Effector memory CD4-positive, alpha-beta T cell (primary cell): ENCODE data around the gene VRK1.

Experiments used
- DNase-seq, 3 donors: peaks; one replicate each; pipeline ENCODE4 v3.0.0-alpha.2; 2020
- H3K27ac ChIP-seq: 2 replicates; pipeline ENCODE4 v1.7.0; 2013; ENCODE audit warnings: mild to moderate bottlenecking, low read length, moderate library complexity; ENCODE audit not compliant: insufficient read depth, poor library complexity, severe bottlenecking
- H3K27me3 ChIP-seq: replicated peaks from 2 replicates; pipeline ENCODE4 v1.7.0; 2013; ENCODE audit warnings: mild to moderate bottlenecking, low read length; ENCODE audit not compliant: insufficient read depth, control insufficient read depth, poor library complexity, severe bottlenecking
- H3K36me3 ChIP-seq: 2 replicates; pipeline ENCODE4 v1.7.0; 2013; ENCODE audit warnings: mild to moderate bottlenecking, low read length, moderate library complexity; ENCODE audit not compliant: control insufficient read depth, insufficient read depth
- H3K4me1 ChIP-seq: 2 replicates; pipeline ENCODE4 v1.7.0; 2013; ENCODE audit warnings: low read length, mild to moderate bottlenecking; ENCODE audit not compliant: control insufficient read depth, insufficient read depth, poor library complexity, severe bottlenecking
- H3K4me3 ChIP-seq: 2 replicates; pipeline ENCODE4 v1.7.0; 2013; ENCODE audit warnings: low read length, low read depth, mild to moderate bottlenecking; ENCODE audit not compliant: insufficient read depth, poor library complexity, severe bottlenecking
- H3K9me3 ChIP-seq: 2 replicates; pipeline ENCODE4 v1.7.0; 2013; ENCODE audit warnings: mild to moderate bottlenecking, low read length, moderate library complexity; ENCODE audit not compliant: control insufficient read depth

Gene VRK1

DNA sequence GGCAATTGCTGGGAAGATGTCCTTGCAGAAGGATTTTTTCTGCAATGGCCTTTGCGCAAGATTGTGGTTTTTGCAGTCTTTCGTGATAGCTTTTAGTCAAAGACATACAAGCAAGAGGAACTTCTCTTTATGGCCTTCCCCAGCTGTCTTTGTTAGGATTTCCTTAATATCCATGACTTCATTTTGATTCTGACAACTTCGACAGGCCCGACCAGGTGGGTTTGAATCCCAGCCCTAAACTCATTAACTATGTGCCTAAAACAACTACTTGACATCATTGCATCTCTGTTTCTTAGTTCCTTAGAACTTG is 13.3 kb upstream of the VRK1 start:
- DNase-seq, result no peak
- Histone ChIP-seq H3K4me3 (no peak overlapping the region), H3K36me3 (no peaks in the 10 kb centered on the region), H3K4me1 (no peaks in the 10 kb centered on the region), H3K9me3 (no peaks in the 10 kb centered on the region), H3K27me3 (no peaks in the 10 kb centered on the region), H3K27ac (no peak overlapping the region)

DNA sequence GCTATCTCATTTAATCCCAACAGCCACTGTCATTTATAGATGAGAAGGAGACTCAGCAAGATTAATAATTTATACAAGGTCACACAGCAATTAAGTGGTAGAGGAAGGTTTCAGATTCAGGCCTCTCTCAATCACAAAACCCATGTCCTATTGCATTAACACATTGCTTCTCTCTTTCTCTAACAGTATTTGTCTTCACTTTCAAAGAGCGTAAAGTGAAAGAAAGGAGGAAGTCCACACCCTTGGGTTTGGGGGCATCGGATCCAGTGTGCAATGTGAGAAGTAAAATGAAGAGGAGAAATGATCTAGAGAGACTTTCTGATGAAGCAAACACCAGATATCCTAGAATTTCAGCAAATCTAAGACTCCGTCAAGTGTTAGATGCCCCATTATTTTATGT is 7.0 kb upstream of the VRK1 start:
- no peaks in the 10 kb centered on the region for H3K9me3 ChIP-seq
- no peaks in the 10 kb centered on the region for H3K27me3 ChIP-seq
- no peak overlapping the region for H3K4me3 ChIP-seq
- H3K36me3 ChIP-seq, result no peaks in the 10 kb centered on the region
- H3K4me1 ChIP-seq, result no peaks in the 10 kb centered on the region
- DNase-seq, result no peak
- no peak overlapping the region for H3K27ac ChIP-seq

DNA sequence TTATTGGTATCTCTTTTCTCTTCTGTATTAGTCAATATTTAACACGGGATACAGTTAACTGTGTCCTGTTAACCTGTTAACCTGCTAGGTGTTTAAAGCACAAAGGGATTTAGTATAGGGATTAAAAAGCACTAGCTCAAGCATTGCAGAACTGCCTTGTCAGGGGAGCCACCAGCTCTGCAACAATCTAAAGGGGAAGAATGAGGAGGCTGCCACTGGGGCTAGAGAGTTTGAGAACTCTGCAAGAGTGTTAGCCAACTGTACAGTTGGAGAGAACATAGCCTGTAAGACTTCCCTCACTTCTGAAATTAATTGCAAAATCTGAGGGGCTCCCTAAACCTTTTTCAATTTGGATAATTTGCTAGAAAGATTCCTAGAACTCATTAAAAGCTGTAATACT is 6.5 kb upstream of the VRK1 start:
- Histone ChIP-seq H3K27me3 (no peaks in the 10 kb centered on the region), H3K36me3 (no peaks in the 10 kb centered on the region), H3K4me1 (no peaks in the 10 kb centered on the region), H3K9me3 (no peaks in the 10 kb centered on the region), H3K4me3 (no peak overlapping the region), H3K27ac (no peak overlapping the region)
- DNase-seq, result no peak

DNA sequence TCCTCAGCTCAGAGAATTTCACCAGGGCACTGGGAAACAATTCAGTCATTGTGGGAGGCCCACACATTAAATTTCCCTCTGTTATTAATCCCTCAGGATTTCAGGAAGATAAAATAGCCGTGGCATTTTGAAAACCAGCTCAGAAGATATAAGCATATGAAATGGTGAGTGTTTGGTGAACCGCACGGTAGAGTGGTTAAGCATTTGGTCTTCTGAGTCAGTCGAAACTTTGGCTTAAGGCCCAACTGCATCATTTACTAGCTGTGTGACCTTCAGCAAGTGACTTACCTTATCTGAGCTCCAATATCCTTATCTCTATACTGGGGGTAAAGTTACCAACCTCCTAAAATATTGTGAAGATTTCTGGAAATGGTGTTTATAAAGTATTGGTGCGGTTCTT is 5.2 kb upstream of the VRK1 start:
- Histone ChIP-seq H3K27ac (no peak overlapping the region), H3K9me3 (no peaks in the 10 kb centered on the region), H3K27me3 (no peaks in the 10 kb centered on the region), H3K4me1 (no peaks in the 10 kb centered on the region), H3K4me3 (no peak overlapping the region), H3K36me3 (no peaks in the 10 kb centered on the region)
- no peak for DNase-seq

DNA sequence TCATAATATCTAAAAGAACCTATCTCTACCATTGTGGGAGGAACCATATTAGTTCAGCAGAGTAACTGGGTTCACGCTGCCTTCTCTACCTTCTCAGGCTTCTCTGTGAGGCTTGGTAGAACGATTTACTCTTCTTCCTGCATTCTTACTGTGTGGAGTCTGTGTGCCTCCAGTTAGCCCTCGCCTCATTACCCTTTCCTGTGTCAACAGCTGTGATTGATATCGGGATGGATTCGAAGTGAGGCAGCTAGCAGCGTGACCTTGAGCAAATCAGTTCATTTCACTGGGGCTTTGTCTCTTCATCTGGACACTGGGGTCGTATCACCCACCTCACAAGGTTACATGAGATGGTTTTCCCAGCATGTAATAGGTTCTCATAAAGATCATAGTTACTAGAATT is 4.6 kb upstream of the VRK1 start:
- H3K27ac ChIP-seq, result no peak overlapping the region
- H3K27me3 ChIP-seq, result no peaks in the 10 kb centered on the region
- H3K9me3 ChIP-seq, result no peaks in the 10 kb centered on the region
- DNase-seq, result no peak
- no peaks in the 10 kb centered on the region for H3K4me1 ChIP-seq
- H3K4me3 ChIP-seq, result no peak overlapping the region
- no peaks in the 10 kb centered on the region for H3K36me3 ChIP-seq

DNA sequence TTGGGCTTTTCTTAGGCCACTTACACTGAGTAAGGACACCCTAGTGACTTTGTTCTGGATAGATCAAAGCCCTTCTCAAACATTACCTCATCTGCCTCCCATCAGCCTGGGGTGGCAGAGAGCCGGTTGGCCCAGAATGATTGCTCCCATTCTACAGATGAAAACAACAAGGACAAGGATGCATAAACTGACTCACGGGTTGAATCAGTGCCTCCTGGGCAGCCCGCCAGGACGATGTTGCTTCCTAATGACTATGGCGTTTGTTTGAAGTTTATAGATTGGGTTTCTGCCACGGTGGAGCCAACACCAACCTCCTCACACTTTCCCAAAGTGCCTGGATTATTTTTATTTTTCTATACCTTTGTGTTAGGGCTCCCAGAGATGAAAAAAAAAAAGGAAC is 3.6 kb upstream of the VRK1 start:
- no peak overlapping the region for H3K27ac ChIP-seq
- H3K4me1 ChIP-seq, result no peaks in the 10 kb centered on the region
- no peaks in the 10 kb centered on the region for H3K9me3 ChIP-seq
- H3K27me3 ChIP-seq, result no peaks in the 10 kb centered on the region
- H3K4me3 ChIP-seq, result no peak overlapping the region
- no peaks in the 10 kb centered on the region for H3K36me3 ChIP-seq
- no peak for DNase-seq

DNA sequence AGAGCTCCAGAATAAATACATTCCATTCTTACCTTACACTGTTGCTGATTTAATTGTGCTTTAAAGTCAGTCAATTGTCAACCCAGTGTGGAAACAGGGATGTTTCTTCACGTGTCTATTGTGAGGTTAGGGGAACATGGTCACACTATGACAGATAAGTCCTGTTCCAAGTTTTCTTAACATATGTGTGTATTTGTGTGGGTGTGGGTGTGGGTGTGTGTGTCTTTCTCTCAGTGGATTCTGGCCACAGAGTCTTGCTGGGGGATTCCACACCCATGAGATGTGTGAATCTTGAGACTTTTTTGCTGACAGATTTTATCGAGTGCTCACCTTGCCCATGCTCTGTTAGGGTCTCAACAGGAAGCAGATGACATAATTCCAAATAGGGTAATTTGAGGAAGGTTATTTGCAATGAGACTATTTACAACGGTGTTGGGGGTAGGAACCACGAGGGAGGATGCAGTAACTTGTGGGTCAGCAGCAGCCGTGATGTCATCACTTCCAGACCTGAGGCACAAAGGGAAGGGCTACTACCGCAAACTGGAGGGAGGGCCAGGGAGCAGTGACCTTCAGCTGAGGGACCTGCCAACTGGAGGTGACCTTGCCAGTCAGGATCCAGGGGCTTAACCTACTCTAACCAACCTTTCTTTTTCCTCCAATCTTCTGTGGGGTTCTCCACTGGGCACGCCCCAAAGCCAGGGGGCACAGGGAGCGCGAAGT is 1.9 kb upstream of the VRK1 start:
- no peaks in the 10 kb centered on the region for H3K36me3 ChIP-seq
- no peak overlapping the region for H3K4me3 ChIP-seq
- DNase-seq, result no peak
- no peak overlapping the region for H3K27ac ChIP-seq
- H3K4me1 ChIP-seq, result no peaks in the 10 kb centered on the region
- no peaks in the 10 kb centered on the region for H3K9me3 ChIP-seq
- no peaks in the 10 kb centered on the region for H3K27me3 ChIP-seq

DNA sequence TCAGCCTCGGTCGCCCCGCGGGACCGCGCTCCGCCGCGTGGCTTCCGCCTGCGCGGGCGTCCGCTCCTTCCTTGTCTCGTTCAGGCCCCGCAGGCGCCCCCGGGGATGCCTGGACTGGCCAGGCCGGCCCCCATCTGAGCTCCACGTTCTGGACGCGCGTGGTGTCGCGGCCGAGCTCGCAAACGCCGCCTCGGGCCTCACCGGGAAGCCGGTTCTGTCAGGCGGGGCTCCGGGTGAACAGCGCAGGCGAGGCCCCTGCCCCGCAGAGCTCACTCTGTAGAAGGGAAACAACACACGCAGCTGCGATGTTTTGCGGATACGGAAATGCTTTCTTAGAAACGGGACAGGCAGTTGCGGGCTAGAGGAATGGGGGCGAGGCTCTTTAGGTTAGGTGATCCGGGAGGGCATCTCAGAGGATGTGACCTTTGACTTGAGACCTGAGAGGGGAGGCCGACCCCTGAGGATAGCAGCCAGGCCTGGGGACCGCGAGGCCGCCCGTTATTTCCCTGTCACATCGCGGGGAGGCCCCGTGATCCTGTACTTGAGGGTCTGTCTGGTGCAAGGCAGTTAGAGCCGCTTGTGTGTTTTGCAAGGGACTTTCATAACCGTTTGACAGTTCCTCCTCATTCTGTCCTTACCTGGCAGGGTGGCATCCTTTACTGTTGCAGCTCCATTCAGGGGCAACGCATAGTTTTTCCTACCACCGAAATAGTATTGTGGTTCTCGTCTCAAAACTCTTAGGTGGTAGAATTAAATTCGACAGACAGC is 584 bp downstream of the VRK1 start:
- peak overlapping the region; percentile 74 for H3K4me3 ChIP-seq
- H3K4me1 ChIP-seq, result no peaks in the 10 kb centered on the region
- no peaks in the 10 kb centered on the region for H3K36me3 ChIP-seq
- no peaks in the 10 kb centered on the region for H3K27me3 ChIP-seq
- DNase-seq, result peak; percentile 1 to 18 (median 17)
- no peaks in the 10 kb centered on the region for H3K9me3 ChIP-seq
- peak overlapping the region; percentile 72 for H3K27ac ChIP-seq

DNA sequence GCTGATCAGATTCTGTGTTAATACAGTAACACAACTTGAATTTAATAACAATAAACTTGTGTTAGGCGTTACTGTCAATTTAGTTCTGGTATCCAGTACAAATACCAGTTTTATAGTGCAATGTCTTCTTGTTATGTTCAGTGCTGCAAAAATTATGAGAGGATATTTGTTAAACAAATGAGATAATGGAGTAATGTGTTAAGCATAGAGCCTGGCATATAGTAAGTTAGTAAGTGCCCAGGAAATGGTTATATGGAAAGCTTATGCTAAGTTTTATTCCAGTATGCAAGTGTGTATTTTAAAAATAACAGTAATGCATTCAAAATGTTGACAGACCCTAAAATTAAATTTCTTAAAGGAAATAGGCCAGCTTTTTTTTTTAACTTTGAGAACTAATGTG is 1.8 kb downstream of the VRK1 start:
- no peak overlapping the region for H3K4me3 ChIP-seq

DNA sequence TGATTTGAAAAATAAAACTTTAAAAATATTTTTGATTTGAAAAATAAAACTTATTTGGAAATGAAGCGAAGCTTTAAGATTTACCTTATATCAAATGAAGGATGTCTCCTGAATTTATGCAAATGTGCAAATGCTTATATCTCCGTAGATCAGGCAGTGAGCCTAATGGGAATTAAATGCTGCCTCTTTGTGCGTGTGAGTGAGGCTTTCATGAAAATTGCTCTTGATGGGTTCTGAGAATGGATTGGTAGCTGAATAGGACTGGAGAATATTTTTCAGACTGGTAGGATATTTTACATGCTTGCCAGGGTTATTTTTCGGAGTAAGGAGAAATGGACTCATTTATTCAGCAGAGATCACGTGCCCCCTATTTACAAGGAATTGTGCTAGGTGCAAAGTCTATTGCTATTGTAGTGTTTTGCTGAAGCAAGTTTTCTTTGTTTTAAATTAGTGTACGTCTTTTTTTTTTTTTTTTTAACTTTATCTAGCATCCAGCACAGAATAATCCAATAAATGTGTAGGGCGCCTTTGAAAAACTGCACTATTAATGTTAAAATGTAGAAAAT is 2.4 kb downstream of the VRK1 start:
- H3K4me1 ChIP-seq, result no peaks in the 10 kb centered on the region
- no peaks in the 10 kb centered on the region for H3K36me3 ChIP-seq
- H3K27ac ChIP-seq, result no peak overlapping the region
- H3K27me3 ChIP-seq, result no peaks in the 10 kb centered on the region
- no peak for DNase-seq
- H3K9me3 ChIP-seq, result no peaks in the 10 kb centered on the region
- no peak overlapping the region for H3K4me3 ChIP-seq

More for the DNA sequence above, 1.8 kb downstream of the VRK1 start:
- DNase-seq, result no peak
- Histone ChIP-seq H3K9me3 (no peaks in the 10 kb centered on the region), H3K27me3 (no peaks in the 10 kb centered on the region), H3K27ac (no peak overlapping the region), H3K36me3 (no peaks in the 10 kb centered on the region), H3K4me1 (no peaks in the 10 kb centered on the region)
